Measurements from ENCODE around the gene MYH16. TPM values are rescaled to one million over a fixed set of nuclear protein-coding genes. Genes with fewer than 3 reads are reported as not detected.
"Not testable (repeated sequence)": the region's sequence is repeated elsewhere in the genome, so short reads cannot be mapped to it uniquely, and the experiment has no call there.

Gene MYH16
- polyA plus RNA-seq, 1 experiment: not detected

DNA sequence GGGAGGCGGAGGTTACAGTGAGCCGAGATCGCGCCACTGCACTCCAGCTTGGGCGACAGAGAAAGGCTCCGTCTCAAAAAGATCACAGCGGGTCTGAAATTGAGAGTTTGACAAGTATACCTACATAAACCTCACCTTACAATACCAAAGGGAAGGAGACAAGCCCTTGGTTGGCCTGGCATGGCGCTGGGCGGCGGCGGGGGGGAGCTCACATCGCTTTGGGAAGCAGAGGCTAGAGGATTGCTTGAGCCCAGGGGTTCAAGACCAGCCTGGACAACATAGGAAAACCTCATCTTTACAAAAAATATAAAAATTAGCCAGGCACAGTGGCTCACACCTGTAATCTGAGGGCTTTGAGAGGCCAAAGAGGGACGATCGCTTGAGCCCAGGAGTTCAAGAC, 51.9 kb downstream of the MYH16 start:
- H3K27me3 ChIP-seq (ENCODE audit: control insufficient read depth, insufficient read depth, low read length): no peaks in the 10 kb centered on the region
- H3K4me3 ChIP-seq (ENCODE audit: low read depth, low read length): no peak overlapping the region; the same call in 1 of the 2 replicates
- no peak for DNase-seq (ENCODE audit: low read depth)
- H3K36me3 ChIP-seq (ENCODE audit: control insufficient read depth, insufficient read depth, low read length): no peaks in the 10 kb centered on the region
- TF ChIP-seq, protein P1, sequence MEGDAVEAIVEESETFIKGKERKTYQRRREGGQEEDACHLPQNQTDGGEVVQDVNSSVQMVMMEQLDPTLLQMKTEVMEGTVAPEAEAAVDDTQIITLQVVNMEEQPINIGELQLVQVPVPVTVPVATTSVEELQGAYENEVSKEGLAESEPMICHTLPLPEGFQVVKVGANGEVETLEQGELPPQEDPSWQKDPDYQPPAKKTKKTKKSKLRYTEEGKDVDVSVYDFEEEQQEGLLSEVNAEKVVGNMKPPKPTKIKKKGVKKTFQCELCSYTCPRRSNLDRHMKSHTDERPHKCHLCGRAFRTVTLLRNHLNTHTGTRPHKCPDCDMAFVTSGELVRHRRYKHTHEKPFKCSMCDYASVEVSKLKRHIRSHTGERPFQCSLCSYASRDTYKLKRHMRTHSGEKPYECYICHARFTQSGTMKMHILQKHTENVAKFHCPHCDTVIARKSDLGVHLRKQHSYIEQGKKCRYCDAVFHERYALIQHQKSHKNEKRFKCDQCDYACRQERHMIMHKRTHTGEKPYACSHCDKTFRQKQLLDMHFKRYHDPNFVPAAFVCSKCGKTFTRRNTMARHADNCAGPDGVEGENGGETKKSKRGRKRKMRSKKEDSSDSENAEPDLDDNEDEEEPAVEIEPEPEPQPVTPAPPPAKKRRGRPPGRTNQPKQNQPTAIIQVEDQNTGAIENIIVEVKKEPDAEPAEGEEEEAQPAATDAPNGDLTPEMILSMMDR (IDR thresholded peaks at IDR 0.05; ENCODE audit: insufficient read depth, low read depth, low read length): no peak
- ChIA-PET POLR2A (no interaction called here), CTCF (no interaction called here)

DNA sequence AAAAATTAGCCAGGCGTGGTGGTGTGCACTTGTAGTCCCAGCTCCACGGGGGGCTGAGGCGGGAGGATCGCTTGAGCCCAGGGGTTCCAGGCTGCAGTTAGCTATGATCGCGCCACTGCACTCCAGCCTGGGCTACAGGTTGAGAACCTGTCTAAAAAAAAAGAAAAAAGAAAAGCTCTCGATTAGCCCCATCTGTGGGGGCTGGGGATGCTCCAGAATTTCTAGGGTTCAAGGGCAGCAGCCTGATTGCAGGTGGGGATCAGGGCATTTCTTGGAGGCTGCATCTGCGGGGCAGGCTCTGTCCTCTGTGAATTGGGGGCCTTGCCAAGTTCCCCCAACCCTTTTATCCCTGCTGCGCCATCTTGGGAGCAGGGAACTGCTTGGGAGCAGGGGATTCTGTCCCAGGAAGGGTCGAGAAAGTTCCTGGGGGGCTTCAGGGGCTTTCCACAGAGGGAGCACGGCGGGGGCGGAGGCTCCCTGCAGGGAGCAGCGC, 52.4 kb downstream of the MYH16 start:
- no peak for DNase-seq (ENCODE audit: low read depth)
- TF ChIP-seq, protein P1 (IDR thresholded peaks at IDR 0.05; ENCODE audit: insufficient read depth, low read depth, low read length): no peak
- Histone ChIP-seq H3K27me3 (ENCODE audit: control insufficient read depth, insufficient read depth, low read length) (no peaks in the 10 kb centered on the region), H3K4me3 (ENCODE audit: low read depth, low read length) (peak overlapping the region; percentile 94), H3K36me3 (ENCODE audit: control insufficient read depth, insufficient read depth, low read length) (no peaks in the 10 kb centered on the region)
- CTCF ChIA-PET: interaction anchor here (0.8 to 0.9 kb wide), 2 partner anchors 12 to 285 kb away, joined by 3 read pairs; no protein-coding TSS in a partner anchor
- POLR2A ChIA-PET: no interaction called here

DNA sequence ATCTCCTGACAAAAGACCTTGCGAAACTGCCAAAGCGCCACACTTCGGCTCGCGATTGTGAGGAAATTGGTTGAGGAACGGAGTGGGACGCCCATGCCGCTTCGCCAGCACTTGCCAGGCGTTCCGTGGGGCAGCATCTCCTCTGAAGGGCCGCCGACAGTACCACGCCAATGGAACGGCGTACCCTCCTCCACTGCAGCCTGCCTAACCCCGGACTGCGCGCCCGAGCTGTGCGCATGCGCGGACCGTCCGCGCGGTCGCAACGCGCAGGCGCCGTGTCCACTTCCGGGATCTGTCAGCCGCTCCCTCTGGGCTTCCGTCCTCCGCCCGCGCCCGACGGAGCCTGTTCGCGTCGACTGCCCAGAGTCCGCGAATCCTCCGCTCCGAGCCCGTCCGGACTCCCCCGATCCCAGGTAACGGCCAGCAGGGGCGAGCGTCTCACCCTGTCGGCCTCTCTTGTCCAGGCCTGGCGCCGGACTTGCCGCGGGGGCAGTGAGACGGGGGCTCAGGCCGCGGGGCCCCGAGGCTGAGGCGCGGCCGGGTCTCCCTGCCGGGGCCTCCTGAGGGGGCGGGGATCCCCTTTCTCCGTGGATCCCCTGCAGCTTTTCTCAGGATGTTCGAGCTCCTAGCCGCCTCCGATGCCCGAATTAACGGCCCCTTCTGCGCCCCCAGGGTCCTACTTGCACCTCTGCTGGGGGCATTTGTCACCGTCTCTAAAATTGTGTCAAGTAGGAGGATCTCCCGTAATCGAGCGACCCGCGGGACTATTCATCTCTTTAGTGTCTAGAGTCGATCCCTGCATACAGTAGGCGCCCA, 53.2 kb downstream of the MYH16 start, which contains the start of gene ARPC1A:
ARPC1A (plus strand) TSS at position 307 of the 816 bp plus-strand sequence. CDS start 7,456 bp downstream, outside the sequence.
- TF ChIP-seq, protein P1 (IDR thresholded peaks at IDR 0.05; ENCODE audit: insufficient read depth, low read depth, low read length): peak; percentile 43
- H3K4me3 ChIP-seq (ENCODE audit: low read depth, low read length): peak within 1 kb of the TSS; percentile 94
- H3K27me3 ChIP-seq (ENCODE audit: control insufficient read depth, insufficient read depth, low read length): no peaks in the 10 kb centered on the region
- DNase-seq (ENCODE audit: low read depth): peak; percentile 64
- ChIA-PET CTCF (interaction anchor here (0.8 to 0.9 kb wide), 2 partner anchors 12 to 286 kb away, joined by 3 read pairs; no protein-coding TSS in a partner anchor), POLR2A (interaction anchor here (0.6 kb wide), 1 partner anchor 365 kb away, joined by 4 read pairs; no protein-coding TSS in a partner anchor)
- no peaks in the 10 kb centered on the region for H3K36me3 ChIP-seq (ENCODE audit: control insufficient read depth, insufficient read depth, low read length)

DNA sequence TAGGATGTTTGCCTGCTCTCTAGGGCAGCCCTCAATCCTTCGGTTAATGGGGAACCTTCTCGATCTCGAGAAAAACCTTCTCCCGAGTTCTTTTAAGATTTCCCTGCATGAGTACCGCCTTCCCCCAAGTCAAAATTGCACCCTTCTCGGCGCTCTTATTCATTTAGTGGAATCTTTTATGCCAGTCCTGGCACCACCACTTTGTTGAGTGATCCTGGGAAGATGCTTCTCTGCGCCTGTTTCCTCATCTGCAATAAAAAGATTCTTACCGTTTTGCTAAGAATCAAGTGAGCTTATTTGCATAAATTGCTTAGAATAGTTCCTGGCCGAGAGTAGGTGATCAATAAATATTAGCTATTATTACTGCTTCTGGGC, 53.8 kb downstream of the MYH16 start:
- Histone ChIP-seq H3K27me3 (ENCODE audit: control insufficient read depth, insufficient read depth, low read length) (no peaks in the 10 kb centered on the region), H3K4me3 (ENCODE audit: low read depth, low read length) (peak overlapping the region; percentile 94), H3K36me3 (ENCODE audit: control insufficient read depth, insufficient read depth, low read length) (no peaks in the 10 kb centered on the region)
- POLR2A ChIA-PET: no interaction called here
- CTCF ChIA-PET: no interaction called here
- TF ChIP-seq, protein P1 (IDR thresholded peaks at IDR 0.05; ENCODE audit: insufficient read depth, low read depth, low read length): no peak
- no peak for DNase-seq (ENCODE audit: low read depth)

DNA sequence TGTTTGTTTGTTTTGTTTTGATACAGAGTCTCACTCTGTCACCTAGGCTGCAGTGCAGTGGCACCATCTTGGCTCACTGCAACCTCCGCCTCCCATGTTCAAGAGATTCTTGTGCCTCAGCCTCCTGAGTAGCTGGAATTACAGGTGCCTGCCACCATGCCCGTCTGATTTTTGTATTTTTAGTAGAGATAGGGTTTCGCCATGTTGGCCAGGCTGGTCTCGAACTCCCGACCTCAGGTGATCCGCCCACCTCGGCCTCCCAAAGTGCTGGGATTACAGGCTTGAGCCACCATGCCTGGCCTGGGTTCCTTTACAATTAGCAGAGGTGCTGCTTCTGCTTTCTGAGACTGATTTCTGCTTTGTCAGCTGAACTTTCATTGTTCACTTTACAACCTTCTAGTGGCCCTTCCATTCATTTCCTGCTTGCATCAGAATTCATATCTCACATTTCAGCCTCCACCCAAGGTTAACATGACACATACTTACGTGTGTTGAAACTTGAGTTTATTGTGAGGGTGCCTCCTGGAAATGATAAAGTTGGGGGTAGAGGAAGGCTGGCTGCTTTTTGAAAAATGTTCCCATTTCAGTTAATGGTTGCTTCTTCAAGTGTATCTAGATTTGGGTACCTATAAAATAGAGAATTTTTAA, 57.8 kb downstream of the MYH16 start:
- POLR2A ChIA-PET; H3K27me3 ChIP-seq (ENCODE audit: control insufficient read depth, insufficient read depth, low read length); H3K36me3 ChIP-seq (ENCODE audit: control insufficient read depth, insufficient read depth, low read length); H3K4me3 ChIP-seq (ENCODE audit: low read depth, low read length): not testable (repeated sequence)
- DNase-seq (ENCODE audit: low read depth): peak; percentile 66
- CTCF ChIA-PET: interaction anchor here (0.8 to 1.7 kb wide), 2 partner anchors 17 to 19 kb away, joined by 3 to 4 read pairs; no protein-coding TSS in a partner anchor

All from BJ (cell line).